GM23338 (cell line): ENCODE data around the gene CNRIP1. TPM values are rescaled to one million over a fixed set of nuclear protein-coding genes. Genes with fewer than 3 reads are reported as not detected.
A peak's percentile ranks its signal among the peaks of the same experiment; 100 is the strongest.

Experiments
- ATAC-seq: fragments of 200-7000 bp; cut with Tn5 transposase; 3 replicates; pipeline ENCODE4 v1.9.1; 2020
- DNase-seq: peaks from one replicate; pipeline ENCODE4 v3.0.0-alpha.2; 2015; ENCODE audit warnings: low spot score
- H2AFZ ChIP-seq: fragments of 200-600 bp; sonication (generic); 2 replicates; pipeline ENCODE4 v1.8.0; 2016; ENCODE audit warnings: antibody characterized with exemption, mild to moderate bottlenecking, moderate library complexity
- H3F3A ChIP-seq: fragments of 200-600 bp; sonication (generic); replicated peaks from 2 replicates; pipeline ENCODE4 v1.8.0; 2017; ENCODE audit warnings: antibody characterized with exemption, mixed run types, low read depth
- H3K27ac ChIP-seq: fragments of 200-600 bp; sonication (generic); 2 replicates; pipeline ENCODE4 v1.6.1; 2016; ENCODE audit warnings: low read depth
- H3K27me3 ChIP-seq: fragments of 200-600 bp; sonication (generic); 2 replicates; pipeline ENCODE4 v1.8.0; 2016; ENCODE audit warnings: mild to moderate bottlenecking, mixed run types, moderate library complexity; ENCODE audit not compliant: insufficient read depth
- H3K36me3 ChIP-seq: fragments of 200-600 bp; sonication (generic); 2 replicates; pipeline ENCODE4 v1.8.0; 2016; ENCODE audit warnings: mild to moderate bottlenecking; ENCODE audit not compliant: insufficient read depth
- H3K4me1 ChIP-seq: fragments of 200-600 bp; sonication (generic); 2 replicates; pipeline ENCODE4 v1.8.0; 2016; ENCODE audit warnings: mild to moderate bottlenecking, moderate library complexity; ENCODE audit not compliant: insufficient read depth
- H3K4me2 ChIP-seq: fragments of 200-600 bp; sonication (generic); 2 replicates; pipeline ENCODE4 v1.7.1; 2017; ENCODE audit warnings: mixed run types
- H3K4me3 ChIP-seq: fragments of 200-600 bp; sonication (generic); 2 replicates; pipeline ENCODE4 v1.6.1; 2016; ENCODE audit warnings: mixed run types
- H3K79me2 ChIP-seq: fragments of 200-600 bp; sonication (generic); replicated peaks from 2 replicates; pipeline ENCODE4 v1.8.0; 2017; ENCODE audit warnings: mild to moderate bottlenecking; ENCODE audit not compliant: insufficient read depth
- H3K9me2 ChIP-seq: fragments of 200-600 bp; sonication (generic); 2 replicates; pipeline ENCODE4 v1.8.0; 2017; ENCODE audit not compliant: insufficient read depth
- H4K20me1 ChIP-seq: fragments of 200-600 bp; sonication (generic); replicated peaks from 2 replicates; pipeline ENCODE4 v1.8.0; 2017; ENCODE audit warnings: mild to moderate bottlenecking; ENCODE audit not compliant: insufficient read depth
- H3K27ac Mint-ChIP-seq: 2 replicates; pipeline ENCODE4 v1.8.0; 2020; ENCODE audit warnings: inconsistent platforms, mild to moderate bottlenecking, moderate library complexity, mixed read lengths
- H3K27me3 Mint-ChIP-seq: 3 replicates; pipeline ENCODE4 v1.8.0; 2022; ENCODE audit warnings: low read depth, mild to moderate bottlenecking, moderate library complexity, mixed read lengths, inconsistent platforms; ENCODE audit not compliant: insufficient read depth, poor library complexity
- H3K36me3 Mint-ChIP-seq: 3 replicates; pipeline ENCODE4 v1.8.0; 2021; ENCODE audit warnings: low read depth, mild to moderate bottlenecking, inconsistent platforms, moderate library complexity, mixed read lengths
- H3K4me1 Mint-ChIP-seq: 3 replicates; pipeline ENCODE4 v1.8.0; 2020; ENCODE audit warnings: mild to moderate bottlenecking, inconsistent platforms, mixed read lengths
- H3K4me3 Mint-ChIP-seq: 3 replicates; pipeline ENCODE4 v1.8.0; 2021; ENCODE audit warnings: moderate library complexity, mild to moderate bottlenecking, inconsistent platforms, mixed read lengths
- H3K9me3 Mint-ChIP-seq: 3 replicates; pipeline ENCODE4 v1.8.0; 2020; ENCODE audit warnings: moderate library complexity, mild to moderate bottlenecking, inconsistent platforms, mixed read lengths
- POLR2AphosphoS5 ChIP-seq: IDR thresholded peaks from 2 replicates; pipeline ENCODE4 v1.6.1; 2016; ENCODE audit warnings: antibody characterized with exemption, low read depth
- polyA plus RNA-seq: library from polyadenylated mRNA; unstranded; fragments of >200 nt; fragmentation: Nextera tagmentation; extraction: Ambion mirVana; gene quantifications from 2 replicates; pipeline ENCODE4 v1.2.1, GENCODE V29; 2016
- total RNA-seq: library from RNA; depleted of rRNA; stranded (reverse); fragments of >200 nt; shearing (Covaris generic); gene quantifications from 2 replicates; pipeline ENCODE4 v1.2.3, GENCODE V29; 2014
- TF ChIP-seq, protein P1 (sequence below): fragments of 250-450 bp; sonication (Bioruptor Pico); IDR thresholded peaks from 2 replicates; pipeline ENCODE4 v1.5.0; 2020; ENCODE audit warnings: mild to moderate bottlenecking, moderate library complexity

CNRIP1 gene
- total and polyA plus RNA-seq, 2 experiments from 2014 or later: 5.9 to 6.9 TPM

DNA sequence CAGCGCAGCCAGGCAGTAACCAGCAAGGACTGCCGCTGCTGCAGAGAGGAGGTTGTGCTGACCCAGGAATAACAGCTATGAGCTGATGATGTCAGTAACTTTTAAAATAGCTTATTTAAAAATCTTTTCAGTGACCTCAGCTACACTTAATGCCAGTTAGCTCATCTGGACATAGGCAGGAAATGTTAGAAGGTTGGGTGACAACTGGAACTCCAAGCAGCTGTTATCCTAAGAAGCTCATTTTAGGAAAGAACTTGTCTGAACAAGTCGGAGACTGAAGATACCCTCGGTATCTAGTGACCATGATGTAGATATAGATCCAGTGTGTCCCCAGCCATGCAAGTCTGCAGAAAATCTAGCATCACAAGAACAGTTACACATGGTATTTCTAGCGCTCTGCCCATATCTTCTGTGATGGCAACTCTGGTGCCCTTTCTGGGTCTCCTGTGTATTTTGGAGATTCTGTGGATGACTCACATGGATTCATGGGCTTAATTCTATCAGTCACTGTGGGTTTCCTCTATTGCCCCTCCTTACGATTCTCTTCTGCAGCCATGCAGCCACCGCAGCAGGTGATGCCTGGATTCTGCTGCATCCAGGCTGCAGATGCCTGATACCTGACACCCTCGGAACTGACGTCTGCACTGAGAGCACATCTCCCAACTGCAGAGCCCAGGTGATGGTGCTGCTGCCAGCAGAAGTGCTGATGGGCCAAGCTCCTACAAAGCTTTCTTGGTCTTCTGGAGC is 25.6 kb upstream of the CNRIP1 start:
- H3K27me3 Mint-ChIP-seq: no peaks in the 10 kb centered on the region
- no peak for DNase-seq

More for the DNA sequence above, 25.6 kb upstream of the CNRIP1 start:
- H3K4me1 Mint-ChIP-seq: peaks cover 7% of the 10 kb centered on the region; the same call in 1 of the 3 replicates
- H3K4me3 ChIP-seq: no peak overlapping the region
- no peaks in the 10 kb centered on the region for H3K4me1 ChIP-seq
- no peaks in the 10 kb centered on the region for H3K9me2 ChIP-seq
- no peak overlapping the region for H3K27ac ChIP-seq
- TF ChIP-seq, protein P1, sequence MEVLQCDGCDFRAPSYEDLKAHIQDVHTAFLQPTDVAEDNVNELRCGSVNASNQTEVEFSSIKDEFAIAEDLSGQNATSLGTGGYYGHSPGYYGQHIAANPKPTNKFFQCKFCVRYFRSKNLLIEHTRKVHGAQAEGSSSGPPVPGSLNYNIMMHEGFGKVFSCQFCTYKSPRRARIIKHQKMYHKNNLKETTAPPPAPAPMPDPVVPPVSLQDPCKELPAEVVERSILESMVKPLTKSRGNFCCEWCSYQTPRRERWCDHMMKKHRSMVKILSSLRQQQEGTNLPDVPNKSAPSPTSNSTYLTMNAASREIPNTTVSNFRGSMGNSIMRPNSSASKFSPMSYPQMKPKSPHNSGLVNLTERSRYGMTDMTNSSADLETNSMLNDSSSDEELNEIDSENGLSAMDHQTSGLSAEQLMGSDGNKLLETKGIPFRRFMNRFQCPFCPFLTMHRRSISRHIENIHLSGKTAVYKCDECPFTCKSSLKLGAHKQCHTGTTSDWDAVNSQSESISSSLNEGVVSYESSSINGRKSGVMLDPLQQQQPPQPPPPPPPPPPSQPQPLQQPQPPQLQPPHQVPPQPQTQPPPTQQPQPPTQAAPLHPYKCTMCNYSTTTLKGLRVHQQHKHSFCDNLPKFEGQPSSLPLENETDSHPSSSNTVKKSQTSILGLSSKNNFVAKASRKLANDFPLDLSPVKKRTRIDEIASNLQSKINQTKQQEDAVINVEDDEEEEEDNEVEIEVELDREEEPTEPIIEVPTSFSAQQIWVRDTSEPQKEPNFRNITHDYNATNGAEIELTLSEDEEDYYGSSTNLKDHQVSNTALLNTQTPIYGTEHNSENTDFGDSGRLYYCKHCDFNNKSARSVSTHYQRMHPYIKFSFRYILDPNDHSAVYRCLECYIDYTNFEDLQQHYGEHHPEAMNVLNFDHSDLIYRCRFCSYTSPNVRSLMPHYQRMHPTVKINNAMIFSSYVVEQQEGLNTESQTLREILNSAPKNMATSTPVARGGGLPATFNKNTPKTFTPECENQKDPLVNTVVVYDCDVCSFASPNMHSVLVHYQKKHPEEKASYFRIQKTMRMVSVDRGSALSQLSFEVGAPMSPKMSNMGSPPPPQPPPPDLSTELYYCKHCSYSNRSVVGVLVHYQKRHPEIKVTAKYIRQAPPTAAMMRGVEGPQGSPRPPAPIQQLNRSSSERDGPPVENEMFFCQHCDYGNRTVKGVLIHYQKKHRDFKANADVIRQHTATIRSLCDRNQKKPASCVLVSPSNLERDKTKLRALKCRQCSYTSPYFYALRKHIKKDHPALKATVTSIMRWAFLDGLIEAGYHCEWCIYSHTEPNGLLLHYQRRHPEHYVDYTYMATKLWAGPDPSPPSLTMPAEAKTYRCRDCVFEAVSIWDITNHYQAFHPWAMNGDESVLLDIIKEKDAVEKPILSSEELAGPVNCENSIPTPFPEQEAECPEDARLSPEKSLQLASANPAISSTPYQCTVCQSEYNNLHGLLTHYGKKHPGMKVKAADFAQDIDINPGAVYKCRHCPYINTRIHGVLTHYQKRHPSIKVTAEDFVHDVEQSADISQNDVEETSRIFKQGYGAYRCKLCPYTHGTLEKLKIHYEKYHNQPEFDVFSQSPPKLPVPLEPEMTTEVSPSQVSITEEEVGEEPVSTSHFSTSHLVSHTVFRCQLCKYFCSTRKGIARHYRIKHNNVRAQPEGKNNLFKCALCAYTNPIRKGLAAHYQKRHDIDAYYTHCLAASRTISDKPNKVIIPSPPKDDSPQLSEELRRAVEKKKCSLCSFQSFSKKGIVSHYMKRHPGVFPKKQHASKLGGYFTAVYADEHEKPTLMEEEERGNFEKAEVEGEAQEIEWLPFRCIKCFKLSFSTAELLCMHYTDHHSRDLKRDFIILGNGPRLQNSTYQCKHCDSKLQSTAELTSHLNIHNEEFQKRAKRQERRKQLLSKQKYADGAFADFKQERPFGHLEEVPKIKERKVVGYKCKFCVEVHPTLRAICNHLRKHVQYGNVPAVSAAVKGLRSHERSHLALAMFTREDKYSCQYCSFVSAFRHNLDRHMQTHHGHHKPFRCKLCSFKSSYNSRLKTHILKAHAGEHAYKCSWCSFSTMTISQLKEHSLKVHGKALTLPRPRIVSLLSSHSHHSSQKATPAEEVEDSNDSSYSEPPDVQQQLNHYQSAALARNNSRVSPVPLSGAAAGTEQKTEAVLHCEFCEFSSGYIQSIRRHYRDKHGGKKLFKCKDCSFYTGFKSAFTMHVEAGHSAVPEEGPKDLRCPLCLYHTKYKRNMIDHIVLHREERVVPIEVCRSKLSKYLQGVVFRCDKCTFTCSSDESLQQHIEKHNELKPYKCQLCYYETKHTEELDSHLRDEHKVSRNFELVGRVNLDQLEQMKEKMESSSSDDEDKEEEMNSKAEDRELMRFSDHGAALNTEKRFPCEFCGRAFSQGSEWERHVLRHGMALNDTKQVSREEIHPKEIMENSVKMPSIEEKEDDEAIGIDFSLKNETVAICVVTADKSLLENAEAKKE (CRISPR knock-in tag): no peak
- TF ChIP-seq POLR2AphosphoS5: no peak
- H3K27me3 ChIP-seq: no peaks in the 10 kb centered on the region
- no peak overlapping the region for H3K4me2 ChIP-seq
- H4K20me1 ChIP-seq: no peaks in the 10 kb centered on the region; the same call in 1 of the 2 replicates
- H3K4me3 Mint-ChIP-seq: no peak overlapping the region
- no peaks in the 10 kb centered on the region for H3K36me3 Mint-ChIP-seq
- H3K27ac Mint-ChIP-seq: no peak overlapping the region
- H2AFZ ChIP-seq: peak overlapping the region; percentile 74
- H3K79me2 ChIP-seq: no peaks in the 10 kb centered on the region
- no peaks in the 10 kb centered on the region for H3K9me3 Mint-ChIP-seq
- H3F3A ChIP-seq: no peaks in the 10 kb centered on the region
- H3K36me3 ChIP-seq: no peaks in the 10 kb centered on the region
- no peak; the same call in 2 of the 3 replicates for ATAC-seq
